ENCODE data around the gene FBXW9.

DNA sequence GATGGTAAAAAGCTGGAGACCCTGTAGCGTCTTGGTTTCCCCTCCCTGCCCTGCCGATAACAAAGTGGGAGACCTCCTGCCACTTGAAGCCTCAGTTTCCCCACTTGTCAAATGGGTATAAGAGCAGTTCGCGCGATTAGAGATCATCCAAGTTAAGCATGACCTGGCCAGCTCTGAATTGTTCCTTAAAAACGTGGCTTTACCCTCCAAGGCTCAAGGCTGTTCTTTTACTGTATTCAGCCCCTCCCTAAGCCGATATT lies 26.9 kb upstream of the FBXW9 start:
- TF ChIP-seq, protein P1, sequence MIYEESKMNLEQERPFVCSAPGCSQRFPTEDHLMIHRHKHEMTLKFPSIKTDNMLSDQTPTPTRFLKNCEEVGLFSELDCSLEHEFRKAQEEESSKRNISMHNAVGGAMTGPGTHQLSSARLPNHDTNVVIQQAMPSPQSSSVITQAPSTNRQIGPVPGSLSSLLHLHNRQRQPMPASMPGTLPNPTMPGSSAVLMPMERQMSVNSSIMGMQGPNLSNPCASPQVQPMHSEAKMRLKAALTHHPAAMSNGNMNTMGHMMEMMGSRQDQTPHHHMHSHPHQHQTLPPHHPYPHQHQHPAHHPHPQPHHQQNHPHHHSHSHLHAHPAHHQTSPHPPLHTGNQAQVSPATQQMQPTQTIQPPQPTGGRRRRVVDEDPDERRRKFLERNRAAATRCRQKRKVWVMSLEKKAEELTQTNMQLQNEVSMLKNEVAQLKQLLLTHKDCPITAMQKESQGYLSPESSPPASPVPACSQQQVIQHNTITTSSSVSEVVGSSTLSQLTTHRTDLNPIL (CRISPR knock-in tag; IDR thresholded peaks at IDR 0.05; ENCODE audit: low read depth) = no peak
- TF ChIP-seq ZNF8 (CRISPR knock-in tag; IDR thresholded peaks at IDR 0.05) = no peak
- TF ChIP-seq, protein P2, sequence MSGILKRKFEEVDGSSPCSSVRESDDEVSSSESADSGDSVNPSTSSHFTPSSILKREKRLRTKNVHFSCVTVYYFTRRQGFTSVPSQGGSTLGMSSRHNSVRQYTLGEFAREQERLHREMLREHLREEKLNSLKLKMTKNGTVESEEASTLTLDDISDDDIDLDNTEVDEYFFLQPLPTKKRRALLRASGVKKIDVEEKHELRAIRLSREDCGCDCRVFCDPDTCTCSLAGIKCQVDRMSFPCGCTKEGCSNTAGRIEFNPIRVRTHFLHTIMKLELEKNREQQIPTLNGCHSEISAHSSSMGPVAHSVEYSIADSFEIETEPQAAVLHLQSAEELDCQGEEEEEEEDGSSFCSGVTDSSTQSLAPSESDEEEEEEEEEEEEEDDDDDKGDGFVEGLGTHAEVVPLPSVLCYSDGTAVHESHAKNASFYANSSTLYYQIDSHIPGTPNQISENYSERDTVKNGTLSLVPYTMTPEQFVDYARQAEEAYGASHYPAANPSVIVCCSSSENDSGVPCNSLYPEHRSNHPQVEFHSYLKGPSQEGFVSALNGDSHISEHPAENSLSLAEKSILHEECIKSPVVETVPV (CRISPR knock-in tag; IDR thresholded peaks at IDR 0.05) = no peak
- TF ChIP-seq, protein P3, sequence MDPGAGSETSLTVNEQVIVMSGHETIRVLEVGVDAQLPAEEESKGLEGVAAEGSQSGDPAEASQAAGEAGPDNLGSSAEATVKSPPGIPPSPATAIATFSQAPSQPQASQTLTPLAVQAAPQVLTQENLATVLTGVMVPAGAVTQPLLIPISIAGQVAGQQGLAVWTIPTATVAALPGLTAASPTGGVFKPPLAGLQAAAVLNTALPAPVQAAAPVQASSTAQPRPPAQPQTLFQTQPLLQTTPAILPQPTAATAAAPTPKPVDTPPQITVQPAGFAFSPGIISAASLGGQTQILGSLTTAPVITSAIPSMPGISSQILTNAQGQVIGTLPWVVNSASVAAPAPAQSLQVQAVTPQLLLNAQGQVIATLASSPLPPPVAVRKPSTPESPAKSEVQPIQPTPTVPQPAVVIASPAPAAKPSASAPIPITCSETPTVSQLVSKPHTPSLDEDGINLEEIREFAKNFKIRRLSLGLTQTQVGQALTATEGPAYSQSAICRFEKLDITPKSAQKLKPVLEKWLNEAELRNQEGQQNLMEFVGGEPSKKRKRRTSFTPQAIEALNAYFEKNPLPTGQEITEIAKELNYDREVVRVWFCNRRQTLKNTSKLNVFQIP (CRISPR knock-in tag; IDR thresholded peaks at IDR 0.05; ENCODE audit: borderline replicate concordance, low read depth) = no peak
- TF ChIP-seq, protein P4, sequence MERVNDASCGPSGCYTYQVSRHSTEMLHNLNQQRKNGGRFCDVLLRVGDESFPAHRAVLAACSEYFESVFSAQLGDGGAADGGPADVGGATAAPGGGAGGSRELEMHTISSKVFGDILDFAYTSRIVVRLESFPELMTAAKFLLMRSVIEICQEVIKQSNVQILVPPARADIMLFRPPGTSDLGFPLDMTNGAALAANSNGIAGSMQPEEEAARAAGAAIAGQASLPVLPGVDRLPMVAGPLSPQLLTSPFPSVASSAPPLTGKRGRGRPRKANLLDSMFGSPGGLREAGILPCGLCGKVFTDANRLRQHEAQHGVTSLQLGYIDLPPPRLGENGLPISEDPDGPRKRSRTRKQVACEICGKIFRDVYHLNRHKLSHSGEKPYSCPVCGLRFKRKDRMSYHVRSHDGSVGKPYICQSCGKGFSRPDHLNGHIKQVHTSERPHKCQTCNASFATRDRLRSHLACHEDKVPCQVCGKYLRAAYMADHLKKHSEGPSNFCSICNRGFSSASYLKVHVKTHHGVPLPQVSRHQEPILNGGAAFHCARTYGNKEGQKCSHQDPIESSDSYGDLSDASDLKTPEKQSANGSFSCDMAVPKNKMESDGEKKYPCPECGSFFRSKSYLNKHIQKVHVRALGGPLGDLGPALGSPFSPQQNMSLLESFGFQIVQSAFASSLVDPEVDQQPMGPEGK (CRISPR knock-in tag; IDR thresholded peaks at IDR 0.05; ENCODE audit: borderline replicate concordance) = no peak

Measured in SK-N-SH treated with all-trans-retinoic acid at 6 μM for 48 hours (cell line).